ENCODE results near the gene C19orf47.

The C19orf47 gene

GRCh38 chr19:40279761-40280607, 68.2 kb downstream of the C19orf47 start:
- H3K4me1 ChIP-seq (ENCODE audit: low read length), result peaks cover 24% of the 10 kb centered on the region
- H3K27me3 ChIP-seq (ENCODE audit: low read depth, low read length), result no peaks in the 10 kb centered on the region
- peaks cover 96% of the 10 kb centered on the region for H3K79me2 ChIP-seq (ENCODE audit: low read length)
- H3K27ac ChIP-seq (ENCODE audit: low read length), result no peak overlapping the region
- TF ChIP-seq CTCF (IDR thresholded peaks at IDR 0.05; ENCODE audit: low read depth, low read length), result no peak
- no peak for TF ChIP-seq EZH2phosphoT487 (IDR thresholded peaks at IDR 0.05; ENCODE audit: low read depth)
- H3K4me2 ChIP-seq (ENCODE audit: low read length), result no peak overlapping the region
- H4K20me1 ChIP-seq (ENCODE audit: insufficient read depth, low read length), result peaks cover 81% of the 10 kb centered on the region
- H3K9ac ChIP-seq (ENCODE audit: low read length), result no peak overlapping the region
- H3K9me3 ChIP-seq (ENCODE audit: insufficient read depth, low read length), result no peaks in the 10 kb centered on the region
- no peak overlapping the region for H3K4me3 ChIP-seq (ENCODE audit: low read length)
- H2AFZ ChIP-seq (ENCODE audit: low read depth, low read length), result no peak overlapping the region
- H3K36me3 ChIP-seq (replicated peaks; ENCODE audit: low read depth, low read length), result peaks cover 9% of the 10 kb centered on the region

- Histone ChIP-seq H3K79me2 (ENCODE audit: low read length) (peaks cover 96% of the 10 kb centered on the region), H4K20me1 (ENCODE audit: insufficient read depth, low read length) (peaks cover 89% of the 10 kb centered on the region), H3K27me3 (ENCODE audit: low read depth, low read length) (no peaks in the 10 kb centered on the region), H3K36me3 (replicated peaks; ENCODE audit: low read depth, low read length) (peaks cover 9% of the 10 kb centered on the region), H3K4me1 (ENCODE audit: low read length) (peaks cover 32% of the 10 kb centered on the region), H3K27ac (ENCODE audit: low read length) (no peak overlapping the region), H3K9me3 (ENCODE audit: insufficient read depth, low read length) (no peaks in the 10 kb centered on the region), H3K4me3 (ENCODE audit: low read length) (no peak overlapping the region), H3K9ac (ENCODE audit: low read length) (no peak overlapping the region), H3K4me2 (ENCODE audit: low read length) (no peak overlapping the region), H2AFZ (ENCODE audit: low read depth, low read length) (no peak overlapping the region)
- no peak for TF ChIP-seq CTCF (IDR thresholded peaks at IDR 0.05; ENCODE audit: low read depth, low read length)
- TF ChIP-seq EZH2phosphoT487 (IDR thresholded peaks at IDR 0.05; ENCODE audit: low read depth), result no peak
Measured at GRCh38 chr19:40279120-40279551, 69.1 kb downstream of the C19orf47 start.

GRCh38 chr19:40278361-40279035, 69.7 kb downstream of the C19orf47 start:
- Histone ChIP-seq H4K20me1 (ENCODE audit: insufficient read depth, low read length) (peaks cover 89% of the 10 kb centered on the region), H3K4me3 (ENCODE audit: low read length) (no peak overlapping the region), H3K4me1 (ENCODE audit: low read length) (peaks cover 27% of the 10 kb centered on the region), H3K9ac (ENCODE audit: low read length) (no peak overlapping the region), H3K36me3 (replicated peaks; ENCODE audit: low read depth, low read length) (peaks cover 9% of the 10 kb centered on the region), H3K9me3 (ENCODE audit: insufficient read depth, low read length) (no peaks in the 10 kb centered on the region), H2AFZ (ENCODE audit: low read depth, low read length) (no peak overlapping the region), H3K79me2 (ENCODE audit: low read length) (peaks cover 96% of the 10 kb centered on the region), H3K27me3 (ENCODE audit: low read depth, low read length) (no peaks in the 10 kb centered on the region), H3K4me2 (ENCODE audit: low read length) (no peak overlapping the region), H3K27ac (ENCODE audit: low read length) (no peak overlapping the region)
- TF ChIP-seq CTCF (IDR thresholded peaks at IDR 0.05; ENCODE audit: low read depth, low read length) (no peak), EZH2phosphoT487 (IDR thresholded peaks at IDR 0.05; ENCODE audit: low read depth) (no peak)

- Histone ChIP-seq H3K79me2 (ENCODE audit: low read length) (peaks cover 93% of the 10 kb centered on the region), H3K4me1 (ENCODE audit: low read length) (peaks cover 23% of the 10 kb centered on the region), H3K9me3 (ENCODE audit: insufficient read depth, low read length) (no peaks in the 10 kb centered on the region), H3K27ac (ENCODE audit: low read length) (no peak overlapping the region), H3K27me3 (ENCODE audit: low read depth, low read length) (no peaks in the 10 kb centered on the region), H2AFZ (ENCODE audit: low read depth, low read length) (no peak overlapping the region), H3K4me2 (ENCODE audit: low read length) (no peak overlapping the region), H3K36me3 (replicated peaks; ENCODE audit: low read depth, low read length) (peaks cover 11% of the 10 kb centered on the region), H3K9ac (ENCODE audit: low read length) (no peak overlapping the region), H3K4me3 (ENCODE audit: low read length) (no peak overlapping the region), H4K20me1 (ENCODE audit: insufficient read depth, low read length) (peaks cover 83% of the 10 kb centered on the region)
- TF ChIP-seq CTCF (IDR thresholded peaks at IDR 0.05; ENCODE audit: low read depth, low read length) (no peak), EZH2phosphoT487 (IDR thresholded peaks at IDR 0.05; ENCODE audit: low read depth) (no peak)
Measured at GRCh38 chr19:40277356-40278059, 70.7 kb downstream of the C19orf47 start.
